ENCODE measurements around the gene HOXC5.
"Not testable (repeated sequence)": the region's sequence is repeated elsewhere in the genome, so short reads cannot be mapped to it uniquely, and the experiment has no call there.

HOXC5 gene

DNA sequence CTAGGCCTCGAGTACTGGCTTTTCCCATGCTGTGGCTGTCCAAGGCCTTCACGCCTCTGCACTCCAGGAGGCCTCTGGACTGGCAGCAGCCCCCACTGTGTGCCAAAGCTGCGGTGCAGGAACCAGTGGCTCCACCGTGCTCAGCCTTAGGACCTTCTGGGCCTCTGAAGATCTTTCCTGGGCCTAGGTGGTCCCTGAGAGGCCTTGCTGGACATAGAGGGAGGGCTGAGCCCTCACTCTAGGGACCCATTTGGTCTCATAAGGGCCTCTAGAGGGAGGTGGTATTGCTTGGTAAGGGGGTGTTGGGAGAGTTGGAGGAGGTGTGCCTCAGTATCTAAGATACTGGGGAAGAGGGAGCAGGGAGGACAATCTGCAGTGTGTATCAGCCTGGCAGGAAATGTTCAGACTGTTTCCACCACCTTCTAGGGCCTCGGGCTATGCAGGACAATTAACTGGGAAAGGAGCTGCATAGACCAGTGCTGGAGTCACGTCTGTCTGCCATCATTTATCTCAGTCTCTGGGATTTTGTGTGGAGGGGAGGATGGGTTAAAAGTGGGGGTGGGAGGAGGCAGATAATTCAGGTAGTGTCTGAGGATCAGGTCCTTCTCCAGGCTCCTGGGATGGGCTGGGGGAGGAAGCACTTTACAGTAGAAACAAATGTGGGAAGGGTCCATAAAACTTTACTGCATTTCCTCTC is 2.9 kb downstream of the HOXC5 start:
- FAIRE-seq: no peak

GRCh38 chr12:54036620-54037359 is 3.9 kb downstream of the HOXC5 start:
- FAIRE-seq: no peak

- no peak for FAIRE-seq
Measured at GRCh38 chr12:54037360-54038283, 4.8 kb downstream of the HOXC5 start.

DNA sequence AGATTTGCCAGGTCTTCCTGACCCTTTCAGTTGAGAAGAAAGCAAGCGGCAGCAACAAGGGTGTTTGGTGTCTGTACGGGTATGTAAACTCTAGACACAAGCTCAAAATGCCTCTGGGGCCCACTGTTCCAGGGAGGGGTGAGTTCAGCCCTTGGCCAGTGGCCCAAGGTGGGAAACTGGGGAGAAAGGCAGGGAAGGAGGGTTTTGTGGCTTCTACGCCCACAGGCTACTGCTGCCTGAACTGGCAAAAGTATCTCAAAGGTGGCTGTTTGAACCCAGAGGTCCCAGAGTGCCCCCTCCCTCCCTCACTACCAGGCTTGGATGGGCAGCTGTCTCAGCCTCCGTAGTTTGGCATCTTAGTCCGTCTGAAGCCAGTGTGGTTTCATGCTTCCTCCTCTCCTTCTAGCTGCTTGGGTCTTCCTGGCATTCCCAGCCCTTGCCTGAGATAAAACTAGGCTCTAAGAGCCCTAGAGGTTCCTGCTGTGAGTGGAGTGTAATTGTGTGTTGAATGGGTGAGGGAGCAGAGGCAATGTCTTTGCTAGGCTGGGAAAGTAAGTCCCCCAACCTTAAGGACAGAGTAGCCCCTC is 5.5 kb downstream of the HOXC5 start:
- no peak for FAIRE-seq

- FAIRE-seq: no peak
Measured at GRCh38 chr12:54038871-54039414, 6.1 kb downstream of the HOXC5 start.

GRCh38 chr12:54039417-54040147 is 6.7 kb downstream of the HOXC5 start:
- FAIRE-seq: no peak

- FAIRE-seq: no peak
Measured at GRCh38 chr12:54040148-54040494, 7.3 kb downstream of the HOXC5 start.

DNA sequence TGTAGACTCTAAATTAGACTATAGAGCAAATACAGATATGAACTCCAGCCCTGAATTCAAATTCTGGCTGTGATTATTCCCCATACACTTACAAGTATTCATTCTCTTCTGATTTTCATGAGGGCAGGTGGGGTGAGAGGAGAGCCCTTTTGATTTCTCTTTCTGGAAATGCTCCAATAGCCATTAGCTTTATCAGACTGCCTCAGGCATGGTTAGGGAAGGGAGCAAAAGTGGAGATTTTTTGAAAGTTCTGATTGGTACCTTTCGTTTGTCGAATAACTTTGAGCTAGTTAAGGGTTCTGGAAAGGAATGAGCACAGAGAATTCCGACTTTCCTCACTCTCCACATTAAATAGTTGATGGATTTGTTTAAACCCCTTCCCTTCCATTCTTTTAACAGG is 7.8 kb downstream of the HOXC5 start:
- no peak for FAIRE-seq

- no peak for FAIRE-seq
Measured at GRCh38 chr12:54041097-54041690, 8.3 kb downstream of the HOXC5 start.

- not testable (repeated sequence) for FAIRE-seq
Measured at GRCh38 chr12:54042033-54042432, 9.2 kb downstream of the HOXC5 start.

DNA sequence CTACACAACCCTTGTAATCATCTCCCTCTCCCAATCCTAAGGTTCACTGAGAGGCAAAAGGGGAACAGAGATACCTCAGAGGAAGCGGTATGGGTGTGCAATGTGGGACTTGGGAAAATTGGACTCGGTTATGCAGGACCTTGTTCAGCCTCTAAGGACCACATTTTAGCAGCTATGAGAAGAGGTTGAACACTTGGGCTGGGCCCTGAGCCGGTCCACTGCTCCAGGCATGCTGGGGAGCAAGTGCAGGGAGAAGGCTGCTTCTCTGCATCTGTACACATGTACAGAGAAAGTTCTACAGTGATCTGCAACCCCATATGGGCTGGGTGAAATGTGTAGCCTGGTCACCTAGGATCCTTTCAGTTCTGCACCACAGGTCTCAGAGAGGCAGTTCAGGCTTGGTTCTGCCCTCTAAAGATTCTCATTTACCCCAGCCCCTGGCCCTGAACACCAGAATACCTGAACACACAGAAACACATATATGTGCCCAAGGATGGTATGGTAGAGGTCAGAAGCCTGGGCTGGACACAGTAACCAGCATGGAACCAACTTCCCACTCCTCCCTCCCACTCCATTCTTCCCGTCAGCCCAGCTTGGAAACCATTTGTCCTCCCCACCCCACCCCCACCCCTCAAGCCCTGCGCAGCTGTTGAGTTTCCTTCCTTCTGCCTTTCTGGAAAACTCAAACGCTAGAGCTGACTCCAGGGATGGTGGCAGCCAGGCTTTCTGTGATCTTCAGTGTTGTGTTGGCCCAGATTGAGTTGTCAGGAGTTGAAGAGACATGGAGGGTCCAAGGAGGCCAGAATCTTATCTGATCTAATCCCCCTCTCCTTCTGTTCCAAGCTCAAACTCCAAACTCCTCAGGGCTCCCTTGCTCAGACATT is 10.4 kb downstream of the HOXC5 start:
- FAIRE-seq: no peak

GRCh38 chr12:54044425-54045103 is 11.7 kb downstream of the HOXC5 start:
- no peak for FAIRE-seq

- FAIRE-seq: no peak
Measured at GRCh38 chr12:54045401-54045800, 12.6 kb downstream of the HOXC5 start.

DNA sequence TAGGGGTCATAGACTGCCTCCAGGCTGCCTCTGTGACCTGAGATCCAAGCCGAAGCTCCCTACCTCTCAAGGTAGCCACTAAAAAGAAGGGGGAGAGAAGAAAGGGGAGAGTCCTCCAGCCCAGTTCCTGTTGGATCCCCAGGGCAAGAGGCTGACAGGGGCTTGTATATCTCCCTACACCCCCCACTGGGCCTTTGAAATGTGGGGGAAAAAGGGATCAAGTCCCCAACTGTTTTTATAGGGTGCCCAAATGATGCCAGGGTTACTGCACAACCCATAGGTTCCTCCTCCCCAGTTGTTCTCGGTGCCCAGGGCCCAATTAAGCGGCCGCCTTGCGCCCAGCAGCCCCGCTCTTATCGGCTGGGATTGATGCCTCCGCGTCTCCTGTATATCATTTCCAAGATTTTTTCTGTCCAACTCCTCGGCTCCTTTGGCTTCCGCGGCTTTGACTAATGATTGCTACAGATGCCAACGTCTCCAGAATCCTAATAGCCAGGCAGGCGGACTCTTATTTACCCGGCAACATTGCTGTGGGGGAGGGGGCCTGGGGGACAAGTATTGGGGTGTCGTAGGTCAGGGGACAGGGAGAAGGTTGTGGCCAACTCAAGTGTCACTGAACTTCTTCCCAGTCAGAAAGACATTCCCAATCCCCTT is 13.1 kb downstream of the HOXC5 start:
- FAIRE-seq: no peak

- FAIRE-seq: no peak
Measured at GRCh38 chr12:54046809-54047159, 13.9 kb downstream of the HOXC5 start.

DNA sequence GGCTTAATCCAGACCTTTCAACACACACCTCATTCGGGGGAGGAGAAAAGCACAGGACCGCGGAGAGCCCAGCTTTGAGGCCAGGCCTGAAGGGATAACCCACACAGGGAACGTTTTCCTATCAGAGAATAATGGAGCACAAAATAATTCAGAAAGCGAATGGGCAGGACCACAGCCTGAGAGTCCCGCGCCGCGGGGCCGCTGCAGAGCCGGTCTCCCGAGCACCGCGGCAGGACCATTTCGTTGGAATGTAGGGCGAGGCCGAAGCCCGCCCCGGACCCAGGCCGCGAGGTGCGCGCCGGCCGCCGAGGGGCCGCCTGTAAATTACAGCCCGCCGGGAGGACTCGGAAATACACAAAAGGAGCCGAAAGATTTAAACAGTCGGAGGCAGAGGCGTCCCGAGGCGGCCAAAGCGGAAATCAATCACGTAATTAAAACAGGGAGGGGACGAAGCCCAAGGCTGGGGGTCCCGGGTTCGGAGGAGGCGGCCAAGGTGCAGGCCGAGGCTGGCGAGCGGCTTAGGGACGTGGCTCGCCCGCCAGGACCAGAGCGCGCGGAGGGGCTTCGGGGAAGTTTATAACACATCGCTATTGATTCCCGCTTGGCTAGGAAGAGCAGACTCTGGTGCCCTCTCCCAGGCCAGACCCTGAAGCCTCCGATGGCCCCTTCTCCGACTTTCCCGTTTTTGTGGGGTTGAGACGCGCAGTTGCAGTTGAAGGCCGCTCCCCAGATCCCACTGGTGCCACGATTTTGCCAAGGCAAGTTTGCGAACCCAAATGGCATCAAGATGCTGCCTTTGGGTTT is 14.5 kb downstream of the HOXC5 start:
- FAIRE-seq: no peak

- no peak for FAIRE-seq
Measured at GRCh38 chr12:54047964-54048303, 15.1 kb downstream of the HOXC5 start.

DNA sequence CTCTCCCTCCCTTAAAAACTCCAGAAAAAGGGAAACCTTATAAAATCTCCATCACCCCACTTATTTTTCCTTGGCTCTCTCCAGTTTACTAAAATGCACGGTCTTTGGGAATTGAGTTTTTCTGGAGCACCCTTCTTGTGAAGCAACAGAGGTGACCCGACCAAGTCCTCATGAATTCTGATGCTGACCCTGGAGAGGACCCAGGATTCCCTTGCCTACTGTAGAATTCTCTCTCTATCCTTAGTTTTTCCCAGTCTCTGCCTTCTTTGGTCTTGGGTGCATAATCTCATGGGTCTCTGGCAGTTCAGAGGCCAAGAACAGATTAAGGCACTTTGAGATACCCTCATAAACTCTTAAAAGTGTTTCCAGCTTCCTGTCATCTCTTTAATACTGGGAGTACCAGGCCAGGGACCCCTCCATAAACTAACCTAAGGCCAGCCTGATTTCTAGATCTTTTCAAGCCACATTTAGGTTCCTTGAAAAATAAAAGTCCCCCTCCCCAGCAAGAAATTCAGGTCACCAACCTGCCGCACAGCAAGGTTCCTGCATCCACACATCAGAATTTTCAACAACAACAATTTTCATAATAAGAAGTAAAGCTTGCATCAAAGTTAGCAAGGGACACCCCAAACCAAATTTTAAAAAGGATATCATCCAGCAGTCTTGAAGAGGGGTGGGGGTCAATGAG is 15.7 kb downstream of the HOXC5 start:
- FAIRE-seq: no peak
